ENCODE results near the gene CPNE5.

Gene CPNE5

GRCh38 chr6:36697481-36697903 lies 141.8 kb downstream of the CPNE5 start, which contains the start of gene RAB44:
RAB44 (plus strand) TSS chr6:36697826; CDS start chr6:36704236, 6,410 bp downstream.
- DNase-seq, result no peak

DNA sequence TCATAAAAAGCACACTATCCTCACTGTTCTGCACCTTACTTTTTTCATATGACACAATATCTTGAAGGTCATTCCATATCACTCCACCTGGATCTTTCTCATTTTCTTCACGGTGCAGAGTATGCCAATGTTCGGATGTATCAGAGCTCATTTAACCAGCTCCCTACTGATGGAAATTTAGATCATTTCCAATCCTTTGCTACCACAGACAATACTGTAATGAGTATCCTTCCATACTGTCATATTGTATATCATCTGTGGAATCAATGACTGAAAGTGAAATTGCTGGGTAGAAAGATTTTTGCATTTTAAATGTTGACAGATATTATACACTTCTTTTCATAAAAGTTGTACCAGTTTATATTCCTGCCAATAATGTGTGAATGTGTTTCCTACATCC lies 143.8 kb downstream of the CPNE5 start:
- peak; percentile 80 for DNase-seq

GRCh38 chr6:36694616-36695015 lies 144.6 kb downstream of the CPNE5 start:
- DNase-seq, result no peak

DNA sequence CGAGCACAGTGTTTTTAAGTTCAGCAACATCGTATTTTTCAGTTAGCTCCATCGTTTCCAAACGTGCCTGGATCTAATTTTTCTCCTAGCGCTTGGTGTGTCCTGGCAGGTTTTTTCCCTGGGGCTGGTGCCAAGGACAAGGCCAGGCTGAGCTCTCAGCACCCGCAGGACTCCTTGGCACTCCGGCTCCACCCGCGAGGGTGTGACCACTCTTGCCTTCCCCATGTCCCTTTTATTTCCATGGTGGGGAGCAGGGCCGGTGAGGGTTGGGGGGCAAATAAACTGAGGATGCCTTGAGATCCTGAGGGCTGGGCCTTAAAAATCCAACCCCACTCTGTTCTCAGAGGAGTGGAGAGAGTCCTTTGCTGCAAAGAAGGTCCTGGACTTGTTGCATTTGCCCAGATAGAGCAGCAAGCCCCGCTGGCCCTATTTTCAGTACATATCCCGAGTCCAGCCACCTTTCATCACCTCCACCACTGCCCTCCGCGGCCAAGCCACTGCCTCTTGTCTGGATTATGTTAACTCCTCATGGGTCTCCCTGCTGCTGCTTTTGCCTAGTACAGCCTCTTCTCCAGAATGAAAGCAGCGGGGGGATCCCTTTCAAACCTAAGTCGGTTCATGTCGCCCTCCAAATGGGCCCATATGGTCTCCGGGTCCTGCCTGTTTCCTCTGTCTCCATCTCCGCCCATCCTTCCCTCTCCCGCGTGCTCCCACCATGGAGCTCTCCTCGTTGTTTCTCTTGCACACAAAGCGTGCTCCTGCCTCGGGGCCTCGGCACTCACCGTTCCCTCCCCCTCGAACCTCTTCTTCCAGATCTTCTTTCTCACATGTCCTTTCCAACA lies 146.2 kb downstream of the CPNE5 start:
- no peak for DNase-seq

- peak; percentile 58 for DNase-seq
These were observed 147.0 kb downstream of the CPNE5 start for GRCh38 chr6:36692220-36692619.

- peak; percentile 19 for DNase-seq
These were observed 147.6 kb downstream of the CPNE5 start for GRCh38 chr6:36691612-36692011.

DNA sequence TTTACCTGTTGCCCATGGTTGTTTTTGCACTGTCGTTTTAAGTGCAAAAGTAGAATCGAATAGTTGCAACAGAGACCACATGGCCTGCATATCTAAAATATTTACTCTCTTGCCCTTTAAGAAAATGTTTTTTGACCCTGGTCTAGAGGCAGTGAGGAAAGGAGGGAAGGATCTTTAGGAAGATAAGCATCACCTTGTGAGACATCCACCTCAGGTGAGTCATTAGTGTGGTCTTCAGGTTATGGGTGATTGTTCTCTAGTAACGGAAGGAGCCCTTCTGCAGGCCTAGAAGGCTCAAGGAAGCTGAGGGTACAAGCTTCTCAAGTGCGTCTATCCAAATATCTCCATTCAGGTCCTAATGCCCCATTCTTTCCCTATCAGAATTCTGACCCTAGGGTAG lies 148.2 kb downstream of the CPNE5 start:
- peak; percentile 29 for DNase-seq

Measured in activated CD4-positive, alpha-beta T cell treated with anti-CD3 and anti-CD28 coated beads, Interleukin-2, amount 50 U/mL, for 16 hours (primary cell).